Renal cortical epithelial cell (primary cell): ENCODE results near the gene TMEM255B. TPM values are rescaled to one million over a fixed set of nuclear protein-coding genes. Genes with fewer than 3 reads are reported as not detected.

Experiments used
- DNase-seq: peaks from one replicate; pipeline ENCODE4 v3.0.0-alpha.2; 2011; ENCODE audit warnings: low read depth
- total RNA-seq: library from RNA; depleted of rRNA; stranded (reverse); fragments of >200 nt; gene quantifications from 2 replicates; pipeline ENCODE4 v1.2.3, GENCODE V29; 2014

TMEM255B gene
- total RNA-seq, 1 donor from 2014 or later: 3.3 TPM

DNA sequence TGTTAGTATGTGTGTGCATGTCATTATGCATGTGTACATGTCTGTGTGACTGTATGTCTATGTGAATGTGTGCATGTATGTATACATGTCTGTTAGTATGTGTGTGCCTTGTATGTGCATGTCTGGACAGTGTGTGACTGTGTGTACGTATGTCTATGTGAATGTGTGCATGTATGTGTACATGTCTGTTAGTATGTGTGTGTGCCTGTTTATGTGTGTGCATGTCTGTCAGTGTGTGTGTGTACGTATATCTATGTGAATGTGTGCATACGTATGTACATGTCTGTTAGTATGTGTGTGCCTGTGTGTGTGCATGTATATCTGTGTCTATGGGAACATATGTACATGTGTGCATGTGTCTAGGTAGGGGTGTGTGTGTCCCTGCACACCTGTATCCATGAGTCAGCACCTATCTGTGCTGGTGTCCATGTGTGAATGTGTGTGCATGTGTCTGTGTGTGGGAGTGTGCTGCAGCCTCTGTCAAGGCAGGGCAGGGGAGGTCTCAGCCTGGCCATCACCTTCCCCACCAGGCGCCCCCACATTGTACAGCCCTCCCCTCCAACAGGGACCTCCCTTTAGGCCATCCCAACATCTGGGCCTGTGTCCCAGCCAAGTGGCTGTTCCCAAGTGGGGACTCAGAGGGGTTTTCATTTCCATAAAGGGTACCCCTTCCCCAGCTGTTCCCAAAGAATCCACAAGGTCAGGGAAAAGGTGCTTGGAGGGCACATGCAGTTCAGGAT, 100.5 kb downstream of the TMEM255B start:
- no peak for DNase-seq

DNA sequence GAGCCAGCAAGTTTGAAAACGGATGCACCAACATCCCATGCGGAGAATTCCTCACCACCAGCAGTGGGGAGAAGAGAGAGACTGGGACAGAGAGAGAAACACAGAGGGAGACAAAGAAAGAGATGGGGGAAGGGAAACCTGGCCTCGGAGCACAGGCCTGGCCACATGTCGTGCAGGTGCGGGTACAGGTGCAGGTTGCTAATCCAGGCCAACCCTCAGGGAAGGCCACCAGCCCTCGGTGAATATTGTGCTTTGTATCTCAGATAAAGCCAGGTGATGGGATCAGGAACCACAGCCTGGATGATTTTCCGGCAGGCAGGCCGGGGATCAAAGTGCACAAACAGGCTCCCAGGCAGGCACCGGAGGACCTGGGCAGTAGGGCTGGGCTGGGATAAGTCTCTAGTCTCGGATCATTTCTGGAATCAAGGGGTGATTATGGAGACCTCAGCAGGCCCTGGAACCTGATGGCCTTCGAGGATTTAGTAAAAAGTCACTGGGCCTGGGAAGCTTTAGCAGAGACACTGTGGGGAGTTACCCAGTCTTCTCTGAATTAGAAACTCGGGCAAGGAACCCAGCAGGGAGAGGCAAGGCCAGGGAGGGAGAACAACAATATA, 101.1 kb downstream of the TMEM255B start:
- no peak for DNase-seq

GRCh38 chr13:113860665-113861432, 101.8 kb downstream of the TMEM255B start:
- DNase-seq: no peak

DNA sequence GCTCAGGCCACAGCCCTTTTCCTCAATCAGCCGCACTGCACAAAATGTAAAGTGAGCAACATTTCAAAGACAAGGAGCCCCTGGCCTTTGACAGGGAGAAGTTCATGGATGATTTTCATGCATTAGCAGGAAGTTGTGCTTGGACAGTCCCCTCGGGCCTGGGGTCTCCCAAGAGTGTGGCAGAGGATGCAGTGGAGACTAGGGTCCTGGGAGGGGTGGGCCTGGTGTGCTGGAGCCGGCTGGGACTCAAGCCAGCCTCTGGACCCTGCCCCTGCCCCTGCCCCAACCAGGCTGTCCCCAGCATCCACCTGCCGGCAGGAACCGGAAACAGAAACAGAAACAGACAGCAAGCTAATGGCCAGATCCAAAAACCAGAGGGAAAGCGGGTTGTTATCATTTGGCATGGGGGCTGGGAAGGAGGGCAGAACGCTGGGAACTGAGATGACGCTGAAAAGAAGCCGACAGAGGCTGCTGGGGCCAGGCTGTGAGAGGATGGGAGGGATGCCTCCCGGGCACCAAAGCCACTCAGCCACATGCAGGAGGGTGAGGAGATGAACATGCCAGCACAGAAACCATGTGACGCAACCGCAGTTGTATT, 102.5 kb downstream of the TMEM255B start:
- no peak for DNase-seq

- peak; percentile 29 for DNase-seq
Measured at GRCh38 chr13:113862191-113862930, 103.3 kb downstream of the TMEM255B start.

DNA sequence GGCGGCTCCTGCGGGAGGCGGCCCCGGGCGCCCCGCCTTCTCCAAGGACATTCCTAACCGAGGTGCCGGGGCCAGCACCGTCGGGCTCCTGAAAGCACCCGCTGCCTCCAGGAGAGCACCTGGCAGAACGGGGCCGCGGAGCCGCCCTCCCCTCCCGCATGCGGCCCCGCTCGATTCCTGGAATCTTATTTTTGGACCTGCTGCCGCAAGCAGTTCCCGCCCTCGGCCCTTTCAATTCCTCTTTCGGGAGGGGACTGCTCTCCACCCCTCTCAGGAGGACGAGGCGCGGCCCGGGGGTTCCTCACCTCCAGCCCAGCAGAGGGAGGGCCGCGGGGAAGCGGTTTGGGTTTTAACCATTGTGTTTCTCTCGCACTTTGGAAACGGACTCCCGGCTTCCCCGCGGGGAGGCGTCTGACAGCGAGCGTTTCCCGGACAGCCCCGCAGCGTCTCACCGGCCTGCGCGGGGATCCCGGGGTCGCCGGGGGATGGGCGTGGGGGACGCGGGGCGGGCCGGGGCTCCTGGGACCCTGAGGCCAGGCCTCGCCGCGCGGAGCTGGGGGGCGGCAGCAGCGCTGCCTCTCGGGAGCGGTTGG, 104.0 kb downstream of the TMEM255B start:
- no peak for DNase-seq

DNA sequence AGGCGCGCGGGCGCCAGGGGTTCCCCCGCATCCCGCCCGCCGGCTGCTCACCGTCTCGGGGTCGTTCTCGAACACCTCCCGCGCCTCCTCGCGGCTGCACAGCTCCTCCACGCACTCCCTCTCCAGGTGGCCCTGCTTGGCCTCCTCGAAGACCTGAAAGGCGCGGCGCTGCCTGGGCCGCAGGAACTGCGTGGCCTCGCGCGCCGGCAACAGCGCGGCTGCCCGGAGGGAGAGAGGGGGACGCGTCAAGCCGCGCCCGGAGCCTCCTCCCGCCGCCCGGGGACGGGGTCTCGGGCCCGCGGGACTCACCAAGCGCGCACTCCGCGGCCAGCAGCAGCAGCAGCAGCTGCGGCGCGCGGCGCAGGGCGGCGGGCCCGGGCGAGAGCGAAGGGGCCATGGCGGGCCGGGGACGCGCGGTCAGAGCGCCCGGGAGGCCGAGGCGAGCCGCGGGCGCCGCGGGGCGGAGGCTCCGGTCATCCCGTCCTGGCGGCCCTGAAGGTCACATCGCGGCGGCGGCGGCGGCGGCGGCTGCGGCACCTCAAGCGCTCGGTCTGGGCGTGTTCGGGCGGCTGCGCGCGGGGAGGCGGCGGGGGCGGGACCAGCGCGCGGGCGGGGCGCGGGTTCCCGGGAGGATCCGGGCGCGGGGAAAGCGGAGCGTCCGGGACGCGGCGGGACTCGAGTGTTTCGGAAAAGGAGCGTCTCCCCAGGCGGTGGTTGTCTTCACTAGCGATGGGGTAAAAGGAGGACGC, 104.7 kb downstream of the TMEM255B start, which contains the start of gene GAS6:
Gene GAS6, minus strand, starts transcription at position 553 of the 749 bp plus-strand sequence. Its CDS starts 156 bp downstream, at position 397.
- no peak for DNase-seq

GRCh38 chr13:113864273-113864890, 105.4 kb downstream of the TMEM255B start:
- no peak for DNase-seq

DNA sequence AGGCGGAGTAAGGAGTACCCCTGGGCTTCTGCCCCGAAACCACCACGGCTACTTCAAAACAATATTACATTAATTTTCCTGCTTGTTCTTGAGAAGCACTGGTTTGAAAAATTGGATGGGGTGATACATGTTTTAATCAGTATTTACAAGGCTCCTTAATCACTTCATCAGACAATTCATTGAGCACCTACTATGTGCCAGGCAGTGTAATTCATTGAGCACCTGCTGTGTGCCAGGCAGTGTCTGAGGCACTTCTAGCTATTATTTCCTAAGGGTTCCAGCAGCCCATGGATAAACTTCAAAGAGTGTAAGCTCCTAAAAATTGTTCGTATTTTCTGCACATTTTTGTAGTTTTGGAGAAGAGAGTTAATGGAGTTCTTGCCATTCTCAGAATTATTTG, 106.4 kb downstream of the TMEM255B start:
- no peak for DNase-seq

Other genes with a start within 250 kb of the TMEM255B start
- 50.7 and 72.9 TPM in 2 replicates for gene TFDP1, start 174.5 kb upstream of the TMEM255B start, total RNA-seq
- gene ATP4B, start 101.0 kb upstream of the TMEM255B start, total RNA-seq: not detected in 2 replicates
- gene GRK1, start 92.0 kb upstream of the TMEM255B start, total RNA-seq: 0.17 TPM in 1 of 2 replicates, not detected in the other
- gene GAS6, start 104.8 kb downstream of the TMEM255B start, total RNA-seq: 174 and 236 TPM in 2 replicates
- gene C13orf46, start 214.8 kb downstream of the TMEM255B start, total RNA-seq: 0.65 TPM in 1 of 2 replicates, not detected in the other